Measurements from ENCODE around the gene LMO3.

GRCh38 chr12:16531621-16532020, 74.3 kb downstream of the LMO3 start:
- no peak for TF ChIP-seq POLR2A (IDR thresholded peaks at IDR 0.05; ENCODE audit: insufficient read depth in 1 of 2, low read depth in 2 of 2, low read length in 2 of 2)
- no peak for TF ChIP-seq CTCF (CRISPR knock-in tag; IDR thresholded peaks at IDR 0.05)
- no peak for TF ChIP-seq SP1 (IDR thresholded peaks at IDR 0.05)
- TF ChIP-seq SP1 (CRISPR knock-in tag; IDR thresholded peaks at IDR 0.05), result no peak
- no peak for TF ChIP-seq CREB1 (IDR thresholded peaks at IDR 0.05)
- TF ChIP-seq CREB1 (CRISPR knock-in tag; IDR thresholded peaks at IDR 0.05), result no peak
- TF ChIP-seq PATZ1 (CRISPR knock-in tag; IDR thresholded peaks at IDR 0.05), result no peak
- TF ChIP-seq ZNF558 (CRISPR knock-in tag; IDR thresholded peaks at IDR 0.05; ENCODE audit: borderline replicate concordance), result no peak
- TF ChIP-seq ZNF253 (CRISPR knock-in tag; IDR thresholded peaks at IDR 0.05; ENCODE audit: borderline replicate concordance), result no peak
- no peak for TF ChIP-seq MTF2 (CRISPR knock-in tag; IDR thresholded peaks at IDR 0.05; ENCODE audit: borderline replicate concordance)
- no peak for TF ChIP-seq GABPA (IDR thresholded peaks at IDR 0.05; ENCODE audit: low read depth, low read length)
- TF ChIP-seq GABPA (CRISPR knock-in tag; IDR thresholded peaks at IDR 0.05; ENCODE audit: low read depth), result no peak
- TF ChIP-seq SNRNP70 (IDR thresholded peaks at IDR 0.05; ENCODE audit: low read depth, low read length), result no peak
- TF ChIP-seq RXRB (CRISPR knock-in tag; IDR thresholded peaks at IDR 0.05; ENCODE audit: borderline replicate concordance), result no peak

Data from HepG2 (cell line).